Measurements from ENCODE around the gene JRKL. TPM values are rescaled to one million over a fixed set of nuclear protein-coding genes. Genes with fewer than 3 reads are reported as not detected.
"Not testable (repeated sequence)": the region's sequence is repeated elsewhere in the genome, so short reads cannot be mapped to it uniquely, and the experiment has no call there.

JRKL gene
- polyA plus RNA-seq, 3 donors from 2014 or later: 1.2 to 2.7 TPM; not detected in 1

DNA sequence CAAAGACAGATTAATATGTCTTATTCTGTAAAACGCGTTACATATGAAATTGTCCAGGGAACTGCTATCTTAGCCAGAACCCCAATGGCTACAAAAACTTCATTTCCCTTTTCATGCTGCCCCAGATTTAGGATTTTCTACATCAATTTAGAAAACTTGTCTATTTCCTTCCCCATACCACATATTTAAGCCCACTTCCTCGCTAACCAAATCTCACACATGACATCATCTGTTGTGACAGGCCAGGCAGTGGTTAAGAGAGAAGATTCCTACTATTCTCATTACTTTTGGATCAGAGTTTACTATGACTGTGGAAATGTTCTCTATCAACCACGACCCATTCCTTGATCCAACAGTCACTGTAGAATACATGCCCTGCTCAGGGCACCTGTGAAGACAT lies 16.0 kb upstream of the JRKL start:
- no peak overlapping the region for H3K27ac Mint-ChIP-seq
- DNase-seq: no peak
- H3K36me3 Mint-ChIP-seq: peaks cover 15 to 43% (median 16%) of the 10 kb centered on the region in 3 donors
- H3K27me3 Mint-ChIP-seq (ENCODE audit: low read depth in 3 of 3): no peaks in the 10 kb centered on the region
- H3K4me3 Mint-ChIP-seq: no peak overlapping the region
- no peaks in the 10 kb centered on the region for H3K9me3 Mint-ChIP-seq
- peaks cover 6 to 15% of the 10 kb centered on the region in 2 donors for H3K4me1 Mint-ChIP-seq

DNA sequence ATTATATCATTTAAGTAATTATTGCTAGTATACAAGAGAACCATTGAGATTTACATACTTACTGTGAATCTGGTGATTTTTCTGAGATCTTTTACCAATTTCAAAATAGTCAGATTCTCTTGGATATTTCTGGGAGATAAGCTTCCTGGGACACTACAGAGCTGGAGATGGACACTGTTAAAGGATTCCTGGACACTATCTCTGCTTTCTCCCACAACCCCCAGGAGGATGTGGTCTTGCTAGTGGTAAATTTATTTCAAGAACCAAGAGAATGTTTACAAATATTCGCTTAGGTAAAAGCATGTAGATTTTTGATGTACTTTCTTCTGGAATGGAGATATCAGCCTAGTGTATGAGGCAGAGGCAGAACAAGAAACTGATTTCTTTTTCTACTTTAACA lies 13.0 kb upstream of the JRKL start:
- Mint-ChIP-seq H3K4me3 (no peak overlapping the region), H3K27me3 (ENCODE audit: low read depth in 3 of 3) (no peaks in the 10 kb centered on the region), H3K4me1 (peaks cover 6 to 15% of the 10 kb centered on the region in 2 donors), H3K36me3 (peaks cover 16 to 27% (median 17%) of the 10 kb centered on the region in 3 donors), H3K9me3 (no peaks in the 10 kb centered on the region), H3K27ac (no peak overlapping the region)
- no peak for DNase-seq

DNA sequence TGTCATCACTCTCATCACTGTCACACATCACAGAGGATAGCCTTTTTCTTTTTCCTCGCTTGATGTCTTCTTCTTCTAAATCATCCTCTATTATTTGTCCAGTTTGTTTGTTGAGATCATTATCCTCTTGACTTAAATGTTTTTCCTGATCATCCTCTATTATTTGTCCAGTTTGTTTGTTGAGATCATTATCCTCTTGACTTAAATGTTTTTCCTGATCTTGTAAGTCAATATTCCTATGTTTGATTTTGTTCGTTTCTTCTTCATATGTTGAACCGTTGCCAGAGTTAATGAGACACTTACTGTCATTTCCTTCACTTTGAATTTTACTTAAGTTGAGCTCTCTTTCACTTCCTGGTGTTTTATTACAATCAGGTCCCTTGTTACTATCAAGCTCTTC lies 5.7 kb upstream of the JRKL start:
- Mint-ChIP-seq H3K27me3 (ENCODE audit: low read depth in 3 of 3) (peaks cover 0 to 2% (median 0%) of the 10 kb centered on the region in 3 donors), H3K4me3 (no peak overlapping the region), H3K27ac (peak overlapping the region in 1 of 6 donors; percentile 4), H3K4me1 (peaks cover 21 to 49% of the 10 kb centered on the region in 2 donors), H3K9me3 (no peaks in the 10 kb centered on the region), H3K36me3 (peaks cover 14 to 22% (median 15%) of the 10 kb centered on the region in 3 donors)
- DNase-seq: no peak

DNA sequence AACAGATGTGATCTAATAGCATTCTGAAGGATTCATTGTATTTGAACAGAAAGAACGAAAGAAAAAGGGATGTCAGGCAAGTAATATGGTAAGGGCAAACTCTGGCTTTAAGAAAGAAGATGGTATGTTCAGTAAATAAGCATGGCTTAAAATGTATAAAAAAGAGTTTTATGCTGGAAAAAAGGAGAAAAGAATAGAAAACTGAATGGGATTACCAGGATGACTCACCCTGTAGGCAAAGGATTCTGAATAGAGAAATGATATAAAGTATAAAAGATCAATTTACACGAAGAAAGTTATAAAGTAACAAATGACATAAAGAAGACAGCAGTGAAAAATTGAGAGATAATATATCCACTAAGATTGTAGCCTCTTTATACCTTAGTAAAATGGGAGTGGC lies 4.6 kb upstream of the JRKL start:
- DNase-seq: no peak
- H3K27ac Mint-ChIP-seq: peak overlapping the region in 3 of 6 donors; percentile 2 to 17 (median 5)
- H3K4me3 Mint-ChIP-seq: no peak overlapping the region

DNA sequence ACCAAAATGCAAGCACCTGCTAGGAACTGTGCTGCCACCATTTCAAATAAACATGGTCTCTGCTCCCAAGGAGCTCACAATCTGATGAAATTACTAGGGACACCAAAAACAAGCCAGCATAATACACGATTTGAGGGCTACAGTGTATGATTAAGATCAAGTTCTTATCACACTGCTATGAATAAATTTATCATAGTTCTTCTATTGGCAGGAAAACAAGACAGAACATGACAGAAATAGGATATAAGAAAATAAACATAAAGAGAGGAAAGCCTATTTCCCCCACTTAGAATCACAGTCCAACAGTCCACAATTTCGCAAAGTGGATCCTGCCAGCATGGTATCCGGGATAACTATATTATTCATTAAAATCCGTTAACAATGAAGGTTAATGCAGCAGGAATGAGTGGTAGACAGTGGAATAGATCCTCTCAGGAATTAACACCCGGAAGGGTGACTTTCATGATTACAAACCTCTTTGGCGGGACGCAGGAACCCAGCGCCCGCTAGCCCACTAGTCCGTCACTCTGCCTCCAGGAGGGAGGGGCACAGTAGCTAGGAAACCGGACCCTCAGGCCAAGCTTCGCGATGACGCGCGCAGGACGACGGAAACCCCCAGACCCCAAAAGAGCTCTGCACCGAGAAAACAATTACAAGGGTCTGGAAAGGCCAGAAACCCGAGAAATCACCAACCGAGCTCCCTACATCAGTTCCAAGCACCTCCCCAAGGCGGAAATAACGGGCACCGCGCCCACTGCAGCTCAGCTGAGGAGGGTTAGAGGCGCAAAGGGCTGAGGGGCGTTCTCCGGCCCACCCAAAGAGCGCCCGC lies 708 bp upstream of the JRKL start:
- peak overlapping the region; percentile 91 to 97 (median 94) for H3K4me3 Mint-ChIP-seq
- peaks cover 0 to 6% (median 0%) of the 10 kb centered on the region in 3 donors for H3K27me3 Mint-ChIP-seq (ENCODE audit: low read depth in 3 of 3)
- no peak for DNase-seq
- H3K27ac Mint-ChIP-seq: peak overlapping the region; percentile 84 to 93 (median 90)
- peaks cover 4 to 5% (median 5%) of the 10 kb centered on the region in 3 donors for H3K36me3 Mint-ChIP-seq
- H3K4me1 Mint-ChIP-seq: peaks cover 36 to 69% of the 10 kb centered on the region in 2 donors
- no peaks in the 10 kb centered on the region for H3K9me3 Mint-ChIP-seq

More for the DNA sequence above, 4.6 kb upstream of the JRKL start:
- Mint-ChIP-seq H3K4me1 (peaks cover 26 to 53% of the 10 kb centered on the region in 2 donors), H3K36me3 (peaks cover 11 to 16% (median 11%) of the 10 kb centered on the region in 3 donors), H3K27me3 (ENCODE audit: low read depth in 3 of 3) (peaks cover 0 to 8% (median 0%) of the 10 kb centered on the region in 3 donors), H3K9me3 (no peaks in the 10 kb centered on the region)

DNA sequence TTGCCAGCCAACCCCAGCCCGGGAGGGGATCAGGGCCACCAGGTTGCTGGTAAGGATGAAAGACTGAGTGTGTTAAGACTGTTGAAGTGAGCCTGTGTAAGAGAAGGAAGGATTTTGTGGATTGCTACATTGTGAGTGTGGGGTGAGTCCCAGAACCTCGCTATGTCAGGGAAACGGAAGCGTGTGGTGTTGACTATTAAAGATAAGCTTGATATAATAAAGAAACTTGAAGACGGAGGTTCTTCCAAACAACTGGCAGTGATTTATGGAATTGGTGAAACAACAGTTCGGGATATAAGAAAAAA lies 627 bp downstream of the JRKL start:
- no peak for DNase-seq
- Mint-ChIP-seq H3K9me3 (no peaks in the 10 kb centered on the region), H3K36me3 (no peaks in the 10 kb centered on the region), H3K4me1 (peaks cover 37 to 61% of the 10 kb centered on the region in 2 donors), H3K27me3 (ENCODE audit: low read depth in 3 of 3) (peaks cover 0 to 6% (median 0%) of the 10 kb centered on the region in 3 donors), H3K27ac (peak overlapping the region; percentile 84 to 93 (median 90)), H3K4me3 (peak overlapping the region; percentile 91 to 97 (median 94))

DNA sequence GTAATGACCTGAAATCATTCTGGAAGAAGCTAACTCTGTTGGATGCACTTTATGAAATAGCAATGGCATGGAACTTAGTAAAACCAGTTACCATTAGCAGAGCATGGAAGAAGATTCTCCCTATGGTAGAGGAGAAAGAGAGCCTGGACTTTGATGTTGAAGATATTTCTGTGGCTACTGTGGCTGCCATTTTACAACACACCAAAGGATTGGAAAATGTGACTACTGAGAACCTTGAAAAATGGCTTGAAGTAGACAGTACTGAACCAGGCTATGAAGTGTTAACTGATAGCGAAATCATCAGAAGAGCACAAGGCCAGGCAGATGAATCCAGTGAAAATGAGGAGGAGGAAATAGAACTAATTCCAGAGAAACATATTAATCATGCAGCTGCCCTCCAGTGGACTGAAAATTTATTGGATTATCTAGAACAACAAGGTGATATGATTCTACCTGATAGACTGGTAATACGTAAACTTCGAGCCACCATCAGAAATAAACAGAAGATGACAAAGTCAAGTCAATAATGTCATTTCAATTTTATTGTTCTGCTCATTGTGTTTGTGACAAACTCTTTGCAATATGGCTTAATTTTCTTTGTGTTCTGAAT lies 2.0 kb downstream of the JRKL start:
- peak overlapping the region in 2 of 5 donors; percentile 28 to 48 for H3K4me3 Mint-ChIP-seq
- H3K4me1 Mint-ChIP-seq: peaks cover 33 to 50% of the 10 kb centered on the region in 2 donors
- peaks cover 0 to 6% (median 0%) of the 10 kb centered on the region in 3 donors for H3K27me3 Mint-ChIP-seq (ENCODE audit: low read depth in 3 of 3)
- H3K27ac Mint-ChIP-seq: peak overlapping the region in 2 of 6 donors; percentile 42 to 63
- no peaks in the 10 kb centered on the region for H3K36me3 Mint-ChIP-seq
- no peak for DNase-seq
- H3K9me3 Mint-ChIP-seq: no peaks in the 10 kb centered on the region

DNA sequence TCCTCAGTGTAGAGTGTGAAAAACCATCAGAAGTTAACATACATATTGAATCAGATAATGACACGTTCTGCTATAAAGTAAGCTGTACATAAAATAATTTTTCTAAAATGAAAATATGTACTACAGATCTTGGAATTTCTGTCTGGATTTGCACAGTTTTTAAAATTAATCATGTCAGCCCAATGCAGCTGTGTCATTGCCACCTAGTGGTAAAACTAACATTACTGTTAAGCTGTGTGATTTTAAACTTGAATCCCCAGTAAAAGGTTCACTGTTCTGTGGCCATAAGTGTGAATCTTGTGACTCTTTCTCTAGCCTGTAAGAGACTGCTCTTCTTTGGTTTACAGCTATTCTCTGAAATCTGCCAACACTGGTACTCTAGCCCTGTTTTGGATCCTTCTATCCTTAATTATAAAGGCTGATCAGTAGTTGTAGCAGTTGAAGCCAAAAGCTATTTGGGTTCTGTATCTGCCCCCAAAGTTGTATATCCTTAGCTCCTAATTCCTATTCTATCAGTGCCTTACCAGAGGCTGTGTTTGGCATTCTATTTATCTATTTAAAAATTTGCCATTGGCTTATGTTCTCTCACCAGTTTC lies 4.0 kb downstream of the JRKL start:
- Mint-ChIP-seq H3K4me1 (peaks cover 21 to 30% of the 10 kb centered on the region in 2 donors), H3K4me3 (no peak overlapping the region), H3K36me3 (no peaks in the 10 kb centered on the region), H3K27me3 (ENCODE audit: low read depth in 3 of 3) (peaks cover 0 to 6% (median 0%) of the 10 kb centered on the region in 3 donors), H3K27ac (no peak overlapping the region), H3K9me3 (no peaks in the 10 kb centered on the region)
- DNase-seq: peak; percentile 26 to 45 (median 42)

DNA sequence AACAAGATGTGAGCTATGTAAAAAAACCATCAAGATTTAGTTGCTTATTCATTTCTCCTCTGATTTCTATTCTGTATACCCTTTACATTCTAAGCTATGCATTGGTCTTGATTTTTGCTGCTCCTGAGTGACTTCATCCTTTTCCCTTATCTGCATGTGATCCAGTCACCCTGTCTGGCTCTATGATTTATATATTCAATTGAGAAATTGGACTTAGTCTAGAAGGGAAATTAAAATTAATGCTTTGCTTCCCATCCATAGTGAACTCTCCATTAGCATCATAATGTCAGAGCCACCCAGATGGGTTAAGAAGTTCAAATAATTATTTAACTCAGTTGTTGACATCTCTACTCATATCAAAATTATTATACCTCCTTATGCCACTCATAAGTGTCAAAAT lies 5.0 kb downstream of the JRKL start:
- no peak overlapping the region for H3K27ac Mint-ChIP-seq
- no peaks in the 10 kb centered on the region for H3K36me3 Mint-ChIP-seq
- H3K4me1 Mint-ChIP-seq: peaks cover 15 to 25% of the 10 kb centered on the region in 2 donors
- H3K27me3 Mint-ChIP-seq (ENCODE audit: low read depth in 3 of 3): peaks cover 0 to 3% (median 0%) of the 10 kb centered on the region in 3 donors
- no peaks in the 10 kb centered on the region for H3K9me3 Mint-ChIP-seq
- DNase-seq: no peak
- H3K4me3 Mint-ChIP-seq: no peak overlapping the region

DNA sequence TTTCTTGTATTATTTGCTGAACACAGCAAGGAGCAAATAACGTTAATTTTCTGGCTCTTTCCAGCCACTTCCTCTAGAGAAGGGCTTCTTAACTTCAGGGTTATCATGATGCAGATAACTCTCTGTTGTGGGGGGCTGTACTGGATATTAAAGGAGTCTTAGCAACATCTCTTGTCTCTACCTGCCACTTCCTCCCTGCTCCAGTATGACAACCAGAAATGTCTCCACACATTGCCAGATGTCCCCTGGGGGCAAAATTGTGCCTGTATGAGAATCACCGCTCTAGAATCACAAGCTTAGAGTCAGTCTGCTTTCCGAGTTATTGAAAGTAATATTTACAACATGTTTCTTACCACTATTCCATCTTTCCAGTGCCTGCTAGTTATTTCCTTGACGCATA lies 6.8 kb downstream of the JRKL start:
- Mint-ChIP-seq H3K36me3 (no peaks in the 10 kb centered on the region), H3K27ac (no peak overlapping the region), H3K4me3 (no peak overlapping the region), H3K9me3 (no peaks in the 10 kb centered on the region), H3K4me1 (peaks cover 4 to 9% of the 10 kb centered on the region in 2 donors), H3K27me3 (ENCODE audit: low read depth in 3 of 3) (no peaks in the 10 kb centered on the region)
- DNase-seq: no peak

DNA sequence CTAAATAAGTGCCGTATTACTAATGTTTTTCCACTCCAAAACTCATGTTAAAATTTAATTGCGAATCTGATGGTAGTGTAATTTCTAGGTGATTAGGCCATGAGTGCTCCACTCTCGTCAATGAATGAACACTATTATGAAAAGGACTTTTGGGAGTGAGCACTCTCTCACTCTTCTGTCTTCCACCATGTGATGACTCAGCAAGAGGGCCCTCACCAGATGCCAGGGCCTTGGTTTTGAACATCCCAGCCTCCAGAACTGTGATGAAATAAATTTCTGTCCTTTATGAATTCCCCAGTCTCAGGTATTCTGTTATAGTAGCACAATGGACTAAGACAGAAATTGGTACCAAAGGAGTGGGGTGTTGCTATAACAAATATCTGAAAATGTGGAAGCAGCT lies 8.1 kb downstream of the JRKL start:
- no peaks in the 10 kb centered on the region for H3K36me3 Mint-ChIP-seq
- DNase-seq: no peak
- H3K9me3 Mint-ChIP-seq: no peaks in the 10 kb centered on the region
- peaks cover 0 to 3% (median 2%) of the 10 kb centered on the region in 3 donors for H3K27me3 Mint-ChIP-seq (ENCODE audit: low read depth in 3 of 3)
- H3K4me3 Mint-ChIP-seq: no peak overlapping the region
- peaks cover 4 to 9% of the 10 kb centered on the region in 2 donors for H3K4me1 Mint-ChIP-seq
- H3K27ac Mint-ChIP-seq: no peak overlapping the region

DNA sequence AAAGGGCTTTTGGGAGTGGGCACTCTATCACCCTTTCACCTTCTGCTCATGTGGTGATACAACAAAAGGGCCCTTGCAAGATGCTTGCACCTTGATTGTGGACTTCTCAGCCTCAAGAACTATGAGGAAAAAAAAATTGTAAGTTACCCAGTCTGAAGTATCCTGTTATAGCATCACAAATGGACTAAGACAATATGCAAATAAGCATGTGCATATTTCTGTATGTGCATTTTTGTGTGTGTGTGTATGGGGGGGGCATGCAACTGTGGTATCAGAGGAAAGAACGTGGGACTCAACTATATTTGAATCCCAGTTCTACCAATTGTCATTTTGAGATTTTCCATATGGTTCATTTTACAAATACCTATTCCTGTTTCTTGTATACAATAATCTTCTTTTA lies 10.9 kb downstream of the JRKL start:
- no peak overlapping the region for H3K4me3 Mint-ChIP-seq
- H3K9me3 Mint-ChIP-seq: no peaks in the 10 kb centered on the region

DNA sequence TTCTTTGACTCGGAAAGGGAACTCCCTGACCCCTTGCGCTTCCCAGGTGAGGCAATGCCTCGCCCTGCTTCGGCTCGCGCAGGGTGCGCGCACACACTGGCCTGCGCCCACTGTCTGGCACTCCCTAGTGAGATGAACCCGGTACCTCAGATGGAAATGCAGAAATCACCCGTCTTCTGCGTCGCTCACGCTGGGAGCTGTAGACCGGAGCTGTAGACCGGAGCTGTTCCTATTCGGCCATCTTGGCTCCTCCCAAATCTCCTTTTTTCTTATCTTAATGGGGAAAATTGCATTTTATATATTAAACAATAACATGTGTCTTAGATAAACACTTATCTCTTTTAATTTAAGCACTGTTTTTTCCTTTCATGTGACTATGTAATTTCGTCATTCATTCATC lies 21.6 kb downstream of the JRKL start:
- H3K27me3 Mint-ChIP-seq (ENCODE audit: low read depth in 3 of 3); H3K4me1 Mint-ChIP-seq; H3K27ac Mint-ChIP-seq; DNase-seq; H3K9me3 Mint-ChIP-seq; H3K36me3 Mint-ChIP-seq: not testable (repeated sequence)
- peak overlapping the region in 2 of 5 donors; percentile 6 to 36 for H3K4me3 Mint-ChIP-seq

More for the DNA sequence above, 10.9 kb downstream of the JRKL start:
- Mint-ChIP-seq H3K4me1 (no peaks in the 10 kb centered on the region), H3K27me3 (ENCODE audit: low read depth in 3 of 3) (peaks cover 0 to 6% (median 3%) of the 10 kb centered on the region in 3 donors), H3K36me3 (no peaks in the 10 kb centered on the region), H3K27ac (no peak overlapping the region)
- DNase-seq: no peak
